ENCODE measurements around the gene FMR1. TPM values are rescaled to one million over a fixed set of nuclear protein-coding genes. Genes with fewer than 3 reads are reported as not detected.

FMR1 gene
- total RNA-seq, 1 donor from 2014 or later = 108 TPM

- Mint-ChIP-seq H3K4me3 (no peak overlapping the region), H3K4me1 (peaks cover 28% of the 10 kb centered on the region), H3K27ac (no peak overlapping the region), H3K36me3 (peaks cover 7% of the 10 kb centered on the region), H3K27me3 (ENCODE audit: low read depth) (no peaks in the 10 kb centered on the region), H3K9me3 (peaks cover 41% of the 10 kb centered on the region)
- TF ChIP-seq CTCF (IDR thresholded peaks at IDR 0.05; ENCODE audit: unreplicated experiment) = no peak
- DNase-seq (ENCODE audit: low spot score in 2 of 2, unreplicated experiment in 2 of 2) = no peak
Observed at GRCh38 chrX:147890756-147891155, 21.0 kb upstream of the FMR1 start.

DNA sequence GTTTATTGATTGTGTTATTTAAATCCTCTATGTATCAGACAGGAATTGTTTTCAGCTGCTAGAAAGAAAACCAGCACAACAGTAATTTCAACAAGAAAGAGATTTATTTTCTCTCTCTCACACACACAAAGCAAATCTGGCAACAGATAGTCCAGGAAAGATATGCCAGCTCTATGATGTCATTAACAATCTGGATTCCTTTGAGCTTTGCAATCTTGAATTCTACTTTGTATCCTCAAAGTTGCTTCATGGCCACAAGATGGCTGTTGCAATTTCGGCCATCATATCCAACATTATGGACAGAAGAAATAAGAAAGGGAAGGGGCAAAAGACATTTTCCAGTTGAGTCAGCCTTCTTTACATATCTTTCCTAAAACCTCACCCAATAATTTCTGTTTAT is 19.8 kb upstream of the FMR1 start:
- peaks cover 30% of the 10 kb centered on the region for H3K4me1 Mint-ChIP-seq
- peaks cover 33% of the 10 kb centered on the region for H3K9me3 Mint-ChIP-seq
- no peak for DNase-seq (ENCODE audit: low spot score in 2 of 2, unreplicated experiment in 2 of 2)
- H3K27ac Mint-ChIP-seq = peak overlapping the region; percentile 75
- no peak for TF ChIP-seq CTCF (IDR thresholded peaks at IDR 0.05; ENCODE audit: unreplicated experiment)
- H3K4me3 Mint-ChIP-seq = no peak overlapping the region
- peaks cover 7% of the 10 kb centered on the region for H3K36me3 Mint-ChIP-seq
- no peaks in the 10 kb centered on the region for H3K27me3 Mint-ChIP-seq (ENCODE audit: low read depth)

- H3K4me1 Mint-ChIP-seq = peaks cover 35% of the 10 kb centered on the region
- peaks cover 20% of the 10 kb centered on the region for H3K9me3 Mint-ChIP-seq
- H3K27me3 Mint-ChIP-seq (ENCODE audit: low read depth) = no peaks in the 10 kb centered on the region
- peak overlapping the region; percentile 92 for H3K27ac Mint-ChIP-seq
- peaks cover 1% of the 10 kb centered on the region for H3K36me3 Mint-ChIP-seq
- no peak overlapping the region for H3K4me3 Mint-ChIP-seq
- no peak for DNase-seq (ENCODE audit: low spot score in 2 of 2, unreplicated experiment in 2 of 2)
- no peak for TF ChIP-seq CTCF (IDR thresholded peaks at IDR 0.05; ENCODE audit: unreplicated experiment)
Observed at GRCh38 chrX:147893741-147894140, 18.0 kb upstream of the FMR1 start.

- peaks cover 42% of the 10 kb centered on the region for H3K4me1 Mint-ChIP-seq
- TF ChIP-seq CTCF (IDR thresholded peaks at IDR 0.05; ENCODE audit: unreplicated experiment) = no peak
- H3K36me3 Mint-ChIP-seq = peaks cover 1% of the 10 kb centered on the region
- H3K27me3 Mint-ChIP-seq (ENCODE audit: low read depth) = no peaks in the 10 kb centered on the region
- peak overlapping the region; percentile 92 for H3K27ac Mint-ChIP-seq
- H3K4me3 Mint-ChIP-seq = peak overlapping the region; percentile 9
- DNase-seq (ENCODE audit: low spot score in 2 of 2, unreplicated experiment in 2 of 2) = peak in 1 of 2 experiments; percentile 42
- H3K9me3 Mint-ChIP-seq = peaks cover 13% of the 10 kb centered on the region
Observed at GRCh38 chrX:147894366-147894963, 17.3 kb upstream of the FMR1 start.

- no peak overlapping the region for H3K27ac Mint-ChIP-seq
- H3K27me3 Mint-ChIP-seq (ENCODE audit: low read depth) = no peaks in the 10 kb centered on the region
- H3K4me1 Mint-ChIP-seq = peaks cover 61% of the 10 kb centered on the region
- no peak for DNase-seq (ENCODE audit: low spot score in 2 of 2, unreplicated experiment in 2 of 2)
- TF ChIP-seq CTCF (IDR thresholded peaks at IDR 0.05; ENCODE audit: unreplicated experiment) = no peak
- H3K36me3 Mint-ChIP-seq = no peaks in the 10 kb centered on the region
- peaks cover 3% of the 10 kb centered on the region for H3K9me3 Mint-ChIP-seq
- H3K4me3 Mint-ChIP-seq = no peak overlapping the region
Observed at GRCh38 chrX:147897117-147897516, 14.6 kb upstream of the FMR1 start.

- peaks cover 7% of the 10 kb centered on the region for H3K9me3 Mint-ChIP-seq
Observed at GRCh38 chrX:147898951-147899350, 12.8 kb upstream of the FMR1 start.

More at GRCh38 chrX:147898951-147899350, 12.8 kb upstream of the FMR1 start:
- no peak for TF ChIP-seq CTCF (IDR thresholded peaks at IDR 0.05; ENCODE audit: unreplicated experiment)
- no peak for DNase-seq (ENCODE audit: low spot score in 2 of 2, unreplicated experiment in 2 of 2)
- H3K27ac Mint-ChIP-seq = peak overlapping the region; percentile 96
- no peak overlapping the region for H3K4me3 Mint-ChIP-seq
- H3K4me1 Mint-ChIP-seq = peaks cover 67% of the 10 kb centered on the region
- H3K27me3 Mint-ChIP-seq (ENCODE audit: low read depth) = no peaks in the 10 kb centered on the region
- H3K36me3 Mint-ChIP-seq = no peaks in the 10 kb centered on the region
